ENCODE measurements around the gene ILF2. TPM values are rescaled to one million over a fixed set of nuclear protein-coding genes. Genes with fewer than 3 reads are reported as not detected.

Gene ILF2
- total RNA-seq, 2 experiments from 2014 or later = 193 to 260 TPM

DNA sequence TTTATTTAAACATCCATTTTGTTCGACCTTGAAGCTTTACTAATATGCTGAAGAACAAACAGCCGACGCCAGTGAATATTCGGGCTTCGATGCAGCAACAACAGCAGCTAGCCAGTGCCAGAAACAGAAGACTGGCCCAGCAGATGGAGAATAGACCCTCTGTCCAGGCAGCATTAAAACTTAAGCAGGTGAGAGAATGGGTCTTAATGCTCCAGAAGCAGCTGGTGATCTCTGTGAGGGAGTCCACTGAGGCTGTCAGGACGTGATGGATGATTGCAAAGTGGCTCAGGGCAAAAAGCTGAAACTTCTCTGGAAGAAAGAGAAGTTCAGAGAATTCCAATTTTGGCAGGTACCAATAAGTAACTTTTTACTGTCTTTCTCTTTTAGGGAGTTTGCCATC, 32.5 kb downstream of the ILF2 start:
- Mint-ChIP-seq H3K27me3 (no peaks in the 10 kb centered on the region), H3K4me3 (no peak overlapping the region), H3K27ac (no peak overlapping the region), H3K9me3 (ENCODE audit: low read depth) (no peaks in the 10 kb centered on the region), H3K4me1 (peaks cover 34% of the 10 kb centered on the region), H3K36me3 (peaks cover 58% of the 10 kb centered on the region)
- no peak for ATAC-seq
- CTCF ChIA-PET = interaction anchor here (1.2 to 1.4 kb wide), 3 partner anchors 11 to 128 kb away, joined by 3 to 5 read pairs (median 4); partner anchors contain the start of gene S100A13
- no peak for DNase-seq

DNA sequence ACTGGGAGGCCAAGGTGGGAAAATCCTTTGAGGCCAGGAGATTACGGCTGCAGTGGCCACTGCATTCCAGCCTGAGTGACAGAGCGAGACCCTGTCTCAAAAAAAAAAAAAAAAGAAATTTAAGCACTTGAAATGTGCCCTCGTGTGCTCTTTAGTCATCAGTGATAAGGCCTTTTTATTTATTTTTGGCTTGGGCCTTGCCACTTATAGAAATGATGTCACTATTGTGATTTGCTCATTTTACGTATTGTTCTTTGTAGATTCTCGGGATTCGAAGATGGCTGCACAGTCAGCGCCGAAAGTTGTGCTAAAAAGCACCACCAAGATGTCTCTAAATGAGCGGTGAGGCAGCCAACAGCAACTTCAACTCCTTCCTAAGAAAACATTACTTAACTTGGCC, 34.5 kb downstream of the ILF2 start:
- H3K27ac Mint-ChIP-seq = peak overlapping the region; percentile 100
- no peaks in the 10 kb centered on the region for H3K27me3 Mint-ChIP-seq
- CTCF ChIA-PET = interaction anchor here (1.6 kb wide), 1 partner anchor 10 kb away, joined by 5 read pairs; no protein-coding TSS in a partner anchor
- H3K4me1 Mint-ChIP-seq = peaks cover 42% of the 10 kb centered on the region
- DNase-seq (no peak), ATAC-seq (no peak)
- no peaks in the 10 kb centered on the region for H3K9me3 Mint-ChIP-seq (ENCODE audit: low read depth)
- peaks cover 49% of the 10 kb centered on the region for H3K36me3 Mint-ChIP-seq
- H3K4me3 Mint-ChIP-seq = no peak overlapping the region

DNA sequence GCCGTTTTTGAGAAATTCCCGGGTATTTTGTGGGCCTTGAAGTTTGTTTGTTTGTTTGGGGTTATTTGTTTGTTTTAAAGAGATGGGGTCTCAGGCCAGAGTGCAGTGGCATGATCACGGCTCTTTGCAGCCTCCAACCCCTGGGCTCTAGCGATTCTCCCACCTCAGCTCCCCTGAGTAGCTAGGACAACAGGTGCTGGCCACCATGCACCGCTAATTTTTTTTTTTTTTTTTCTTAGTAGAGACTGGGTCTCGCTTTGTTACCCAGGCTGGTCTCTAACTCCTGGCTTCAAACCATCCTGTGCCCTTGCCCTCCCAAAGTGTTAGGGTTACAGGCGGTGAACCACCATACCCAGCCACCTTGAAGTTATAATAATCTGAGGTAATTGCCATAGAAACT, 34.9 kb downstream of the ILF2 start:
- CTCF ChIA-PET = interaction anchor here (1.5 to 3.6 kb wide), 7 partner anchors 8 to 351 kb away, joined by 4 to 26 read pairs (median 13); no protein-coding TSS in a partner anchor
- no peaks in the 10 kb centered on the region for H3K9me3 Mint-ChIP-seq (ENCODE audit: low read depth)
- H3K36me3 Mint-ChIP-seq = peaks cover 45% of the 10 kb centered on the region
- peak overlapping the region; percentile 100 for H3K27ac Mint-ChIP-seq
- peaks cover 41% of the 10 kb centered on the region for H3K4me1 Mint-ChIP-seq
- ATAC-seq (no peak), DNase-seq (no peak)
- H3K4me3 Mint-ChIP-seq = peak overlapping the region; percentile 99
- H3K27me3 Mint-ChIP-seq = no peaks in the 10 kb centered on the region

DNA sequence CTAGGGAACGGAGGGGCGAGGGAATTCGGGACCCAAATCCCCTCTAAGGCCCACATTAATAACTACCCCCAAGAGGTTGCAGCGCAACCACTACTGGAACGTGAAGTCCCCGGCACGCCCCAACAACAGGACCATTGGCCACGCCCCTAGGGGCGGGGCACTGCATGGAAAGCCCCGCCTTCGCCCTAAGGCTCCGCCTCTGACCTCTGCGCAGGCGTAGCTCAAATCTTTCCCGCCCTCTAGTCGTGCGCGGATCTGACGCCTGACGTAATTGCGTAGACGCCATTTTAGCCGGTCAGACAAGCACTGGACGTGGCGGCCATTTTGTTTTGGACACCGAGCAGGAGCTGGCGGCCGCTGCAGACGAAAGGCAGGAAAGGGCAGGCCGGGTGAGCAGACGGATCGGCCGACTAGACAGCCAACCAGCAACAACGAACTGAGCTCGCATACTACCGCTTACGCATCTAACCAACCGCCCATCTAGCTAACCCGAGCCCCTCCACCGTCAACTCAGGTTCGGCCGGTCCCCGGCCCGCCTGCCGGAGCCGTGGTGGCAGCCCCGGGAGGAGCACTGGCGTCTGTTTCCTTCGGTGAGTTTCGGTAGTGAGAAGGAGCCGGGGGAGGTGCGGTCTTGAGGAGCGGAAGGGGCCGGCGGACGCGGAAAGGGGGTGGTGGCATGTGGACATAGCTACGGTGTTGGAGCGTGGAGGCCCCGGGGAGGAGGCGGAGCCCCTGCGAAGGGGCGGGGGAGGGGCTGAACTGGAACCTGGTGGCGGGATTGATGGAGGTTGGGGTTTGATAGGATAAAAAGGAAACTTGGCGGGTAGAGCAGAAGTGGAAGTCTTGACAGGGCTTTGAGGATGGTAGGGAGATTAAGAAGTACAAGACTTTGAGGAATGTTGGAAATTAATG, 36.8 kb downstream of the ILF2 start, which contains the start of gene CHTOP:
Gene CHTOP, plus strand, starts transcription at position 313 of the 912 bp plus-strand sequence. CDS start 2,523 bp downstream, outside the sequence.
- no peaks in the 10 kb centered on the region for H3K9me3 Mint-ChIP-seq (ENCODE audit: low read depth)
- no peaks in the 10 kb centered on the region for H3K27me3 Mint-ChIP-seq
- peak within 1 kb of the TSS; percentile 99 for H3K4me3 Mint-ChIP-seq
- ATAC-seq (peak; percentile 92), DNase-seq (peak; percentile 99)
- CTCF ChIA-PET = interaction anchor here (1.1 to 3.6 kb wide), 18 partner anchors 9 to 353 kb away, joined by 3 to 26 read pairs (median 6); partner anchors contain the start of genes S100A4, S100A5 and S100A6
- peaks cover 38% of the 10 kb centered on the region for H3K36me3 Mint-ChIP-seq
- H3K4me1 Mint-ChIP-seq = peaks cover 42% of the 10 kb centered on the region
- peak within 1 kb of the TSS; percentile 100 for H3K27ac Mint-ChIP-seq

DNA sequence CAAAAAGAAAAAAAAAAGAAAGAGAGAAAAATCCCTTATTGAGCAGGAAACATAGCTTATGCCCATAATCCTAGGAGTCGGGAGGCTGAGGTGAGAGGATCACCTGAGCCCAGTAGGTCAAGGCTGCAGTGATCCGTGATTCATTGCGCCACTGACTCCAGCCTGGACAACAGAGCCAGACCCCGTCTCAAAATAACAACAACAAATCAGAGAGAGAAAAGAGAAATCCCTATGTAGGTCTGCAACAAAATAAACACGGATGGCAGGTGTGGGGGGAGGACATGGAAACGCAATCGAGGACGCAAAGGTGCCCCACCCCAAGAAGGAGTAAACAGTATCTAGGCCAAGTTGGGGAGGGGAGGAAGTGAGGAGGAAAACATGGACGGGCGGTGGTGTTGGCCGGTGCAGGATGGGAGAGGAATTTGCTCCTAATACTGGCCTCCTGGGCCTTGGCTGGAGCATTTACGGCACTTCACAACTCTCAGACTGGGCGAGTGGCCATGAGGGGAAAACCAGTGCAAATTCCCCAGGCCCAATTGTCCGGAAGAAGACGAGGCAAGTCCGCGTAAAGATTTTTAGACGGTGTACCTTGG, 37.5 kb downstream of the ILF2 start:
- ATAC-seq (no peak), DNase-seq (no peak)
- Mint-ChIP-seq H3K4me1 (peaks cover 42% of the 10 kb centered on the region), H3K36me3 (peaks cover 32% of the 10 kb centered on the region), H3K9me3 (ENCODE audit: low read depth) (no peaks in the 10 kb centered on the region), H3K4me3 (peak overlapping the region; percentile 99), H3K27me3 (no peaks in the 10 kb centered on the region), H3K27ac (peak overlapping the region; percentile 100)
- CTCF ChIA-PET = interaction anchor here (1.1 to 3.6 kb wide), 12 partner anchors 9 to 123 kb away, joined by 3 to 26 read pairs (median 6); partner anchors contain the start of genes S100A4 and S100A6

DNA sequence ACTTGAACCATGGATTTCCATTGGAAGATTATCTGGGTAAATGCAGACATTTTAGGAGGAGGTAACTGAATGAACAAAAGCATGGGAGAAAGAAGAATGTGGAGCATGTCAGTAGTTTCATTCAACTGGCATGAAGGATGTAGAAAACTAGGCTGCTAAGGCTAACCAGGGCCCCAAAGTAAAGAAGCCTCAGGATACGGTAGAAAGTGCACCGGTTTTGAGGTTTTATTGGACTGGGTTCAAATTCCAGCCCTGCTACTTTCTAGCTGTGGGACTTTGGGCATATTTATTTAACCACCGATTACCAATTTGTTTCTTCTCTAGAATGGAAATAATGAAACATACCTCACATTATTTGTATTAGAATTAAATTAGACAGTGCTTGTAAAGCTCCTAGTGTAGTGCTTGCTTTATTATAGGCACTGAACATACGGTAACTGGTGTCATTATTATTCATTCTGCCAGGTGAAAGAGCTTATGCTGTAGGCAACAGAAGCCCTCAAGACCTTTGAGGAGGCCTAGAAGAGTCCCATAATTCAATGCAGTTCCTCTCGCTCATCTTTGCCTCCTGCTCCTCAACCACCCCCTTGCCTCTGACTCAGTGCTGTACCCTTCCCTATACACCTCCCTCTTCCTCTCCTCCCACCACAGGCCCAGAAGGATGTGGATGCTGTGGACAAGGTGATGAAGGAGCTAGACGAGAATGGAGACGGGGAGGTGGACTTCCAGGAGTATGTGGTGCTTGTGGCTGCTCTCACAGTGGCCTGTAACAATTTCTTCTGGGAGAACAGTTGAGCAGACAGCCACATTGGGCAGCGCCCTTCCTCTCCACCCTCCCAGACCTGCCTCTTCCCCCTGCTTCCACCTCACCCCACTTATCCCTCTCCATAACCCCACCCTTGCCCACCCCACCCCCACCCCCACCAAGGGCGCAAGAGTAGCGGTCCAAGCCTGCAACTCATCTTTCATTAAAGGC, 39.5 kb downstream of the ILF2 start:
- no peak overlapping the region for H3K4me3 Mint-ChIP-seq
- peaks cover 31% of the 10 kb centered on the region for H3K4me1 Mint-ChIP-seq
- peaks cover 19% of the 10 kb centered on the region for H3K36me3 Mint-ChIP-seq
- no peak overlapping the region for H3K27ac Mint-ChIP-seq
- CTCF ChIA-PET = interaction anchor here (1.1 to 2.3 kb wide), 2 partner anchors 20 to 63 kb away, joined by 3 to 7 read pairs; no protein-coding TSS in a partner anchor
- DNase-seq (no peak), ATAC-seq (no peak)
- no peaks in the 10 kb centered on the region for H3K27me3 Mint-ChIP-seq
- H3K9me3 Mint-ChIP-seq (ENCODE audit: low read depth) = no peaks in the 10 kb centered on the region

DNA sequence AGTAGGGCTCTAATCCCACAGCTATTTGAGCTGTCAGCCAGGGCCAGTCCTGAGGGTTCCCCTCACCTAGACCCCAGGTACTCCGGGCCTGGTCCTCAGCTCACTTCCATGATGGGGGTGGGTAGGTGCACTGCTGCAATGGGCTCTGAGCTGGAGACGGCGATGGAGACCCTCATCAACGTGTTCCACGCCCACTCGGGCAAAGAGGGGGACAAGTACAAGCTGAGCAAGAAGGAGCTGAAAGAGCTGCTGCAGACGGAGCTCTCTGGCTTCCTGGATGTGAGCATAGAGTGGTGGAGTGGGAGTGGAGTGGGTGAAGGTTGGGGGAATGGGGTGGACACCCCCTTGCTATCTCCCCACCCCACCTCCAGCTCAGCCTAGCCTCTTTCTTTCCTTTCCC, 40.4 kb downstream of the ILF2 start:
- Mint-ChIP-seq H3K27me3 (no peaks in the 10 kb centered on the region), H3K9me3 (ENCODE audit: low read depth) (no peaks in the 10 kb centered on the region), H3K36me3 (peaks cover 14% of the 10 kb centered on the region), H3K4me3 (no peak overlapping the region), H3K27ac (no peak overlapping the region), H3K4me1 (peaks cover 25% of the 10 kb centered on the region)
- DNase-seq = no peak
- ATAC-seq = no peak
- CTCF ChIA-PET = interaction anchor here (1.4 to 2.3 kb wide), 2 partner anchors 62 to 120 kb away, joined by 7 read pairs; no protein-coding TSS in a partner anchor

DNA sequence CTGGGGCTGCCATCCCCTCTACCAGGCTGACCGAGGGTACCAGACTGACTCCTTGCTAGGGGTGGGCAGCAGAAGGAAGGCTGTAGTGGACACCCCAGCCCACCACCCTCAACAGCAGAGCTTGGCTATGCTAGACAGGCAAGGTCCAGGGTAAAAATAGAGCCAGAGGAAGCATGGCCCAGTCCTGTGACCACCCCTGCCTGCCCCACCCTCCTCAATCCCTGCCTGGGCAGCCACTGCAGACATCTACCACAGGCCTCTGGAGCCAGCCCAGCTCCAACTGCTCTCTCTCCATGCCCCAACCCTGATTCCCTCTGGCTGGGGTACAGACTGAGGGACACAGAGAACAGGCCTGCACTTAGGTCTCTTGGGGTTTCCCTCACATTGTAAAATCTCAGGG, 40.8 kb downstream of the ILF2 start:
- CTCF ChIA-PET = interaction anchor here (1.4 to 2.3 kb wide), 2 partner anchors 61 to 119 kb away, joined by 7 read pairs; no protein-coding TSS in a partner anchor
- DNase-seq = no peak
- ATAC-seq = no peak
- Mint-ChIP-seq H3K27me3 (no peaks in the 10 kb centered on the region), H3K27ac (no peak overlapping the region), H3K36me3 (peaks cover 13% of the 10 kb centered on the region), H3K4me1 (peaks cover 23% of the 10 kb centered on the region), H3K4me3 (no peak overlapping the region), H3K9me3 (ENCODE audit: low read depth) (no peaks in the 10 kb centered on the region)

DNA sequence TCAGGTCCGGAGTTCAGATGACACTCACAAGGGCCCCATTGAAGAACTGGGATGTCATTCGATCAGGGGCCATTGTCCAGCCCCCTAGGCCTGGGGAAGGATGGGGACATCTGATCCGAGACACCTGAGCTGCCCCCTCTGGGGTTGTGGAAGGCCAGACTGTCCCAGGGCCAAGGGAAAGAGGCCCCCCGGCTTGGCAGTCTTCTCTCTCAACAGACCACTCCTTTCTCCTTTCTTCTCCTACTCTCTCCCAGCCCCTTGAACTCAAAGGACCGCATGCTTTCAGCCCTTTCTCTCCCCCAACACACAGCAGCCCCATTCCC, 41.5 kb downstream of the ILF2 start:
- DNase-seq (no peak), ATAC-seq (no peak)
- Mint-ChIP-seq H3K27me3 (no peaks in the 10 kb centered on the region), H3K4me1 (peaks cover 21% of the 10 kb centered on the region), H3K36me3 (peaks cover 10% of the 10 kb centered on the region), H3K9me3 (ENCODE audit: low read depth) (no peaks in the 10 kb centered on the region), H3K4me3 (no peak overlapping the region), H3K27ac (no peak overlapping the region)
- CTCF ChIA-PET = interaction anchor here (1.3 to 3.5 kb wide), 4 partner anchors 57 to 119 kb away, joined by 5 to 12 read pairs (median 7); no protein-coding TSS in a partner anchor

DNA sequence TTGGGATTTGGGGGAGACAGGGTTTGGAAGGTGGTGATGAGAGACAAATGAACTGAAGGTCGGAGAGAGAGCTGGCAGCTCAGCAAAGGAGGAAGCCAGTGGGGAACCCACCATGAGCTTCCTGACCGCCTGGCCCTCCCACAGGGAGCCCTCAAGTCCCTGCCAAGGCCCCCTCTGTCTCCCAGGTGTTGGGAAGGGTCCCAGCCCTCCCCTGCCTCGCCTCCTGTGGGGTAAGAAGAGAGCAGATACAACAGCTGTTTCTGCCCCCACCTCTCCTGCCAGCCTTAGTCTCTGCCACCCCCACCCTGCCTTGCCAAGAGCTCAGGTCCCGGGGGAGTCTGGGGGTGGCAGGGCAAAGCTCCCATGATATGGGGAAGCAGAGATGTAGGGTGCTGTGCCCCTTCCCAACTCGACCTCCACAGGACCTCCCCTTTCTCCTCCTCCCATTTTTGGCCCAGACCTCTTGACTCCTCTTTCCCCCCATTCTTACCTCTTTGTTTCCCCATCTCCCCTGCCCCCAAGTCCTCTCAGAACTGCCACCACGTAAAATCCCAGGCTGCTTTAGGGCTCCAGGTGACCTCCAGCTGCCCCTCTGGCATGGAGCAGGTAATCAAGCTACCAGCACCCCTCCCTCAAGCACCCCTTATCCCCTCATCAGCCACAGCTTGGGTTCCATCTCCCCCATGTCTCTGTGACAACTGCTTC, 42.0 kb downstream of the ILF2 start:
- ATAC-seq = no peak

DNA sequence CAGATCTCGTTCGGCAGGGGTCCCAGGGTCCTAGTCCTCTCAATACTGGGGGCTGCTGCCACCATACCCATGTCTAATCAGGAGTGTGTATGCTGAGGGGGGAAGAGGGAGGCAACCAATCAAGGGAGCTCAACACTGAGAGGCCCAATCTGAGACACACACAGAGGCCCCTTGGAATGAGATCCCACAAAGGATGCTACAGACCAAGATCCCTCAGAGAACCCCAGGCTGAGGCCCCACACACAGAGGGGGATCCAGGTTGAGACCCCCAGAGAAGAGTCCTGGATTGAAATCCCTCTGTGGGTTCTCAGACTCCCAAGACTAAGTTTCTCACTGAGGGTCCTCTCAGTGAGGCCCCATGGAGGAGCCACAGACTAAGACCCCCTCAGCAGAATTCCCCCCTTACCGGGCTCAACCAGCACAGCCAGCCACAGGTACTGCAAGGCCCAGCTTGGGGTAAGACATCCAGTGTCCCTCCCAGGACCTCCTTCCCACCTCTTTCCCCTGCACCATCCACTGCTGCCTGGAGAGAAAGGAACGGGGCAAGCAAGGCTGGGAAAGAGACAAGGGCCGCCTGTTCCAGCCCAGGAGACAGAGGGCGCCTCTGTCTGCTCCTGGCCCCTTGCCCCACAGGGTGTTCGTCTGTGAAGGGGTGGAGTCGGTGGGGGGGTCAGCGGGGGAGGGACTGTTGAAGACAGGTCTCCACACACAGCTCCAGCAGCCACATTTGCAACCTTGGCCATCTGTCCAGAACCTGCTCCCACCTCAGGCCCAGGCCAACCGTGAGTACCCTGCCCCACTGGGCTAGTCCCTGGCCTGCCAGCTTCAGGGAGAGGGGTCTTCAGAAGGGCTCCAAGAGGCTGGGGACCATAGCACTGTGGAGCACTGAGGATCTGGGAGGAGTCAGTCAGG, 42.8 kb downstream of the ILF2 start, which contains the start of gene S100A1:
Gene S100A1, plus strand, starts transcription at position 720 of the 912 bp plus-strand sequence. CDS start 2,088 bp downstream, outside the sequence.
- DNase-seq (no peak), ATAC-seq (no peak)
- Mint-ChIP-seq H3K9me3 (ENCODE audit: low read depth) (no peaks in the 10 kb centered on the region), H3K27ac (no peak within 1 kb of the TSS), H3K4me3 (no peak within 1 kb of the TSS), H3K36me3 (peaks cover 5% of the 10 kb centered on the region), H3K4me1 (peaks cover 13% of the 10 kb centered on the region), H3K27me3 (no peaks in the 10 kb centered on the region)
- CTCF ChIA-PET = interaction anchor here (0.6 to 3.5 kb wide), 8 partner anchors 10 to 134 kb away, joined by 3 to 12 read pairs (median 4); no protein-coding TSS in a partner anchor

More for the DNA sequence above, 42.0 kb downstream of the ILF2 start:
- no peak for DNase-seq
- H3K9me3 Mint-ChIP-seq (ENCODE audit: low read depth) = no peaks in the 10 kb centered on the region
- no peak overlapping the region for H3K27ac Mint-ChIP-seq
- no peaks in the 10 kb centered on the region for H3K27me3 Mint-ChIP-seq
- no peak overlapping the region for H3K4me3 Mint-ChIP-seq
- CTCF ChIA-PET = interaction anchor here (1.0 to 3.5 kb wide), 3 partner anchors 21 to 118 kb away, joined by 3 to 12 read pairs (median 5); no protein-coding TSS in a partner anchor
- peaks cover 20% of the 10 kb centered on the region for H3K4me1 Mint-ChIP-seq
- H3K36me3 Mint-ChIP-seq = peaks cover 7% of the 10 kb centered on the region
